GM12878 (cell line): ENCODE measurements around the gene PPL. TPM values are rescaled to one million over a fixed set of nuclear protein-coding genes. Genes with fewer than 3 reads are reported as not detected.

Experiments
- ATAC-seq: fragments of 200-7000 bp; cut with Tn5 transposase; 3 replicates; pipeline ENCODE4 v1.9.1; 2020; ENCODE audit warnings: mild to moderate bottlenecking, moderate library complexity
- BruUV-seq: library from RNA; stranded (reverse); fragments of 400-500 nt; replicated peaks from 2 replicates; lab custom pipeline; 2021; lab: Mats Ljungman, UMichigan
- CTCF ChIA-PET: fragments of 300-600 bp; sonication (Branson Sonifier 250); formaldehyde crosslinking; extraction: SDS; loops from one replicate; lab custom pipeline; 2021; ENCODE audit warnings: inconsistent platforms; lab: Yijun Ruan, JAX
- POLR2A ChIA-PET: fragments of 350-600 bp; formaldehyde crosslinking; extraction: SDS; loops from one replicate; lab custom pipeline; 2021; ENCODE audit warnings: inconsistent platforms; lab: Charles Lee
- RAD21 ChIA-PET: fragments of 300-600 bp; sonication (Branson Sonifier 250); formaldehyde crosslinking; loops from one replicate; lab custom pipeline; 2023; ENCODE audit warnings: antibody characterized with exemption; ENCODE audit not compliant: unreplicated experiment; lab: Charles Lee
- SMC1A ChIA-PET: fragments of 300-600 bp; sonication (Branson Sonifier 250); formaldehyde crosslinking; loops from one replicate; lab custom pipeline; 2023; ENCODE audit not compliant: unreplicated experiment, uncharacterized antibody; lab: Charles Lee
- DNase-seq: peaks from one replicate; pipeline ENCODE4 v3.0.0-alpha.2; 2011; ENCODE audit warnings: low read depth, low spot score
- FAIRE-seq: peaks from 3 replicates; lab custom pipeline; 2011; peaks lifted over from hg19 to GRCh38; lab: Jason Lieb, UNC
- H2AFZ ChIP-seq: 2 replicates; pipeline ENCODE4 v1.6.0; 2011; ENCODE audit warnings: low read depth, low read length, control low read depth; ENCODE audit not compliant: control insufficient read depth
- H3K27ac ChIP-seq: 2 replicates; pipeline ENCODE4 v1.5.1; 2011; ENCODE audit warnings: control low read depth; ENCODE audit not compliant: control insufficient read depth, insufficient read depth
- H3K27me3 ChIP-seq, 2 experiments: replicated peaks in 1 of 2; 2 replicates each; pipeline versions ENCODE4 v1.6.0 to v1.6.1; 2011; ENCODE audit warnings: low read length in 1 of 2; ENCODE audit not compliant: control insufficient read depth in 2 of 2, insufficient read depth in 2 of 2
- H3K36me3 ChIP-seq, 2 experiments: 2 replicates each; pipeline ENCODE4 v1.5.1; 2011; ENCODE audit warnings: low read length in 1 of 2; ENCODE audit not compliant: control insufficient read depth in 2 of 2, insufficient read depth in 2 of 2
- H3K4me1 ChIP-seq: 2 replicates; pipeline ENCODE4 v1.6.1; 2011; ENCODE audit warnings: mild to moderate bottlenecking, low read length, moderate library complexity, mixed read lengths; ENCODE audit not compliant: control insufficient read depth, insufficient read depth
- H3K4me2 ChIP-seq: 2 replicates; pipeline ENCODE4 v1.6.0; 2011; ENCODE audit warnings: control low read depth; ENCODE audit not compliant: control insufficient read depth, insufficient read depth
- H3K4me3 ChIP-seq: fragments of 200-600 bp; sonication (generic); 2 replicates; pipeline ENCODE4 v1.5.1; 2016
- H3K79me2 ChIP-seq: 2 replicates; pipeline ENCODE4 v1.6.0; 2011; ENCODE audit warnings: low read length; ENCODE audit not compliant: control insufficient read depth, insufficient read depth
- H3K9ac ChIP-seq: 2 replicates; pipeline ENCODE4 v1.8.0; 2011; ENCODE audit warnings: low read length, control low read depth, mixed read lengths; ENCODE audit not compliant: control insufficient read depth, insufficient read depth
- H3K9me3 ChIP-seq: replicated peaks from 3 replicates; pipeline ENCODE4 v1.5.1; 2011; ENCODE audit warnings: mild to moderate bottlenecking, low read length; ENCODE audit not compliant: control insufficient read depth, insufficient read depth
- H4K20me1 ChIP-seq: 2 replicates; pipeline ENCODE4 v1.6.0; 2011; ENCODE audit not compliant: control insufficient read depth, insufficient read depth
- ASH2L ChIP-seq: fragments of 300-600, 200-600 bp; sonication (generic); IDR thresholded peaks from 2 replicates; pipeline ENCODE4 v1.6.1; 2017; ENCODE audit warnings: low read depth, mild to moderate bottlenecking, borderline replicate concordance
- CREB1 ChIP-seq: IDR thresholded peaks from 2 replicates; pipeline ENCODE4 v1.6.1; 2012; ENCODE audit warnings: low read depth, mild to moderate bottlenecking, inconsistent platforms
- GATAD2B ChIP-seq: fragments of 450-650 bp; conservative IDR thresholded peaks from 2 replicates; pipeline ENCODE4 v1.6.1; 2017; ENCODE audit warnings: low read depth, mild to moderate bottlenecking, moderate library complexity
- JUND ChIP-seq: IDR thresholded peaks from 2 replicates; pipeline ENCODE4 v1.6.1; 2012; ENCODE audit warnings: low read depth, mild to moderate bottlenecking, low read length, improper control_type of control experiment, moderate library complexity
- NFYB ChIP-seq: IDR thresholded peaks from 2 replicates; pipeline ENCODE4 v1.6.1; 2011; ENCODE audit warnings: low read depth, mild to moderate bottlenecking, low read length, improper control_type of control experiment, moderate library complexity; ENCODE audit not compliant: insufficient read depth
- NR2C1 ChIP-seq: fragments of 450-650 bp; IDR thresholded peaks from 2 replicates; pipeline ENCODE4 v1.6.1; 2017; ENCODE audit warnings: antibody characterized with exemption, mild to moderate bottlenecking, moderate library complexity
- RFX5 ChIP-seq: IDR thresholded peaks from 2 replicates; pipeline ENCODE4 v1.6.1; 2011; ENCODE audit warnings: low read depth, low read length, improper control_type of control experiment
- SIN3A ChIP-seq: IDR thresholded peaks from 2 replicates; pipeline ENCODE4 v1.6.1; 2012; ENCODE audit warnings: low read depth, low read length, improper control_type of control experiment
- TBL1XR1 ChIP-seq: IDR thresholded peaks from 2 replicates; pipeline ENCODE4 v1.6.1; 2012; ENCODE audit warnings: low read depth, low read length, improper control_type of control experiment
- WRNIP1 ChIP-seq: IDR thresholded peaks from 2 replicates; pipeline ENCODE4 v1.6.1; 2011; ENCODE audit warnings: low read depth, low read length, improper control_type of control experiment, borderline replicate concordance
- WGBS: methylation state at CpG from one replicate; pipeline ENCODE4 v1.1.6; 2016; ENCODE audit warnings: low lambda C conversion rate; ENCODE audit not compliant: insufficient replicate concordance, insufficient coverage; ENCODE audit errors: missing lambda C conversion rate; 5-methylcytosine and 5-hydroxymethylcytosine counted together
- in situ Hi-C: fragments of 300-500 bp; cut with MboI; formaldehyde crosslinking; loops from 9 replicates; pipeline ENCODE4 v1.14.3; 2018; ENCODE audit warnings: mixed read lengths
- intact Hi-C: fragments of 100-400 bp; cut with micrococcal nuclease; formaldehyde crosslinking; loops from one replicate; pipeline ENCODE4 v1.14.2; 2022; ENCODE audit not compliant: unreplicated experiment
- polyA plus RNA-seq, 11 experiments: library from polyadenylated mRNA; depleted of rRNA in 4 of 11; unstranded in 6 of 11; stranded (reverse) in 5 of 11; fragments of >200 nt; fragmentation: Nextera tagmentation in 4 of 11; fragmentation: Illumina TruSeq in 1 of 11; extraction: Ambion mirVana in 4 of 11; extraction: Trizol in 1 of 11; gene quantifications; 1 replicate in 1 of 11; 2 replicates in 10 of 11; pipeline versions ENCODE4 v1.2.1 to v1.2.3, GENCODE V29; 2011 to 2016; ENCODE audit warnings: inconsistent platforms in 2 of 11, missing spikeins in 2 of 11, low read depth in 1 of 11
- total RNA-seq, 4 experiments: library from RNA; depleted of rRNA in 3 of 4; stranded (reverse); fragments of >200 nt in 3 of 4; fragmentation: Illumina TruSeq in 1 of 4; extraction: Trizol in 1 of 4; gene quantifications; 2 replicates each; pipeline versions ENCODE4 v1.2.1 to v1.2.3, GENCODE V29; 2013 to 2021
- TF ChIP-seq, protein P1 (sequence below): fragments of 450-650 bp; IDR thresholded peaks from 2 replicates; pipeline ENCODE4 v1.6.1; 2017; ENCODE audit warnings: antibody characterized with exemption, mild to moderate bottlenecking, moderate library complexity

PPL gene
- total and polyA plus RNA-seq, 10 of the 15 experiments (the other 5 are each of a cell fraction or from before 2014, with no cell fraction given), result 0.03 to 0.47 (median 0.05) TPM; not detected in 2

- DNase-seq, result no peak
- SMC1A ChIA-PET, result no interaction called here
- BruUV-seq, result no TSS peak
- Histone ChIP-seq H4K20me1 (no peaks in the 10 kb centered on the region), H3K27me3 (no peaks in the 10 kb centered on the region), H3K9me3 (no peaks in the 10 kb centered on the region), H3K79me2 (peaks cover 46% of the 10 kb centered on the region), H3K9ac (no peak overlapping the region), H3K27ac (no peak overlapping the region), H3K4me2 (no peak overlapping the region), H3K4me1 (no peaks in the 10 kb centered on the region), H3K36me3 (peaks cover 2 to 22% of the 10 kb centered on the region in 2 experiments; a peak in 3 of 4 replicates), H3K4me3 (no peak overlapping the region), H2AFZ (no peak overlapping the region)
- CTCF ChIA-PET, result interaction anchor here (1.5 kb wide), 1 partner anchor 240 kb away, joined by 3 read pairs; no protein-coding TSS in a partner anchor
- ATAC-seq, result no peak
- in situ Hi-C loops (no loop called here), intact Hi-C loops (no loop called here)
- TF ChIP-seq TBL1XR1 (no peak), GATAD2B (no peak), RFX5 (no peak), WRNIP1 (no peak), JUND (no peak), ASH2L (no peak), CREB1 (no peak), SIN3A (no peak), NFYB (no peak), NR2C1 (no peak)
- TF ChIP-seq, protein P1, sequence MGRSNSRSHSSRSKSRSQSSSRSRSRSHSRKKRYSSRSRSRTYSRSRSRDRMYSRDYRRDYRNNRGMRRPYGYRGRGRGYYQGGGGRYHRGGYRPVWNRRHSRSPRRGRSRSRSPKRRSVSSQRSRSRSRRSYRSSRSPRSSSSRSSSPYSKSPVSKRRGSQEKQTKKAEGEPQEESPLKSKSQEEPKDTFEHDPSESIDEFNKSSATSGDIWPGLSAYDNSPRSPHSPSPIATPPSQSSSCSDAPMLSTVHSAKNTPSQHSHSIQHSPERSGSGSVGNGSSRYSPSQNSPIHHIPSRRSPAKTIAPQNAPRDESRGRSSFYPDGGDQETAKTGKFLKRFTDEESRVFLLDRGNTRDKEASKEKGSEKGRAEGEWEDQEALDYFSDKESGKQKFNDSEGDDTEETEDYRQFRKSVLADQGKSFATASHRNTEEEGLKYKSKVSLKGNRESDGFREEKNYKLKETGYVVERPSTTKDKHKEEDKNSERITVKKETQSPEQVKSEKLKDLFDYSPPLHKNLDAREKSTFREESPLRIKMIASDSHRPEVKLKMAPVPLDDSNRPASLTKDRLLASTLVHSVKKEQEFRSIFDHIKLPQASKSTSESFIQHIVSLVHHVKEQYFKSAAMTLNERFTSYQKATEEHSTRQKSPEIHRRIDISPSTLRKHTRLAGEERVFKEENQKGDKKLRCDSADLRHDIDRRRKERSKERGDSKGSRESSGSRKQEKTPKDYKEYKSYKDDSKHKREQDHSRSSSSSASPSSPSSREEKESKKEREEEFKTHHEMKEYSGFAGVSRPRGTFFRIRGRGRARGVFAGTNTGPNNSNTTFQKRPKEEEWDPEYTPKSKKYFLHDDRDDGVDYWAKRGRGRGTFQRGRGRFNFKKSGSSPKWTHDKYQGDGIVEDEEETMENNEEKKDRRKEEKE, result no peak
- no peak for FAIRE-seq
- RAD21 ChIA-PET, result no interaction called here
- POLR2A ChIA-PET, result no interaction called here
- WGBS, result 100% methylated on average over 1 of the region's 1 CpG
These were observed 84.6 kb downstream of the PPL start for GRCh38 chr16:4852221-4852872.
